OCI-LY7 (cell line): Measurements from ENCODE around the gene NBEA. TPM values are rescaled to one million over a fixed set of nuclear protein-coding genes. Genes with fewer than 3 reads are reported as not detected.

ENCODE experiments used
- BruUV-seq: library from RNA; stranded (reverse); fragments of 400-500 nt; replicated peaks from 2 replicates; lab custom pipeline; 2021; lab: Mats Ljungman, UMichigan
- CTCF ChIA-PET: fragments of 300-600 bp; sonication (Branson Sonifier 250); formaldehyde crosslinking; loops from one replicate; lab custom pipeline; 2022; ENCODE audit warnings: antibody characterized with exemption; ENCODE audit not compliant: unreplicated experiment; lab: Charles Lee
- POLR2A ChIA-PET: fragments of 300-600 bp; sonication (Branson Sonifier 250); formaldehyde crosslinking; loops from one replicate; lab custom pipeline; 2022; ENCODE audit warnings: antibody characterized with exemption; lab: Charles Lee
- DNase-seq: peaks from one replicate; pipeline ENCODE4 v3.0.0-alpha.2; 2015; ENCODE audit warnings: low spot score
- H2AFZ ChIP-seq: fragments of 200-600 bp; sonication (generic), shearing (Covaris generic); 2 replicates; pipeline ENCODE4 v1.6.1; 2014; ENCODE audit warnings: mild to moderate bottlenecking, antibody characterized with exemption, low read length, moderate library complexity
- H3K27ac ChIP-seq: fragments of 200-600 bp; sonication (generic); 2 replicates; pipeline ENCODE4 v1.5.1; 2014; ENCODE audit warnings: mixed run types, low read depth, mild to moderate bottlenecking, moderate library complexity, low read length, inconsistent platforms; ENCODE audit not compliant: poor library complexity, severe bottlenecking
- H3K36me3 ChIP-seq: fragments of 200-600 bp; sonication (generic); 2 replicates; pipeline ENCODE4 v1.6.1; 2014; ENCODE audit warnings: mild to moderate bottlenecking, antibody characterized with exemption, low read length, moderate library complexity, mixed read lengths; ENCODE audit not compliant: insufficient read depth
- H3K4me1 ChIP-seq: fragments of 200-600 bp; sonication (generic); 2 replicates; pipeline ENCODE4 v1.5.1; 2014; ENCODE audit warnings: mild to moderate bottlenecking, low read length; ENCODE audit not compliant: insufficient read depth, poor library complexity, severe bottlenecking
- H3K4me2 ChIP-seq: fragments of 200-600 bp; sonication (generic); 2 replicates; pipeline ENCODE4 v1.6.1; 2014; ENCODE audit warnings: mild to moderate bottlenecking, low read length
- H3K4me3 ChIP-seq: fragments of 200-600 bp; sonication (generic); 2 replicates; pipeline ENCODE4 v1.5.1; 2014; ENCODE audit warnings: mild to moderate bottlenecking, low read depth, low read length; ENCODE audit not compliant: poor library complexity, severe bottlenecking
- H3K79me2 ChIP-seq: fragments of 200-600 bp; sonication (generic); 2 replicates; pipeline ENCODE4 v1.6.1; 2016; ENCODE audit warnings: low read depth, mild to moderate bottlenecking, low read length, moderate library complexity, mixed read lengths; ENCODE audit not compliant: insufficient read depth
- H3K9me2 ChIP-seq: fragments of 200-600 bp; sonication (generic); 2 replicates; pipeline ENCODE4 v1.6.1; 2016; ENCODE audit warnings: mild to moderate bottlenecking, low read length, mixed read lengths; ENCODE audit not compliant: insufficient read depth
- H3K9me3 ChIP-seq: fragments of 200-600 bp; sonication (generic); 2 replicates; pipeline ENCODE4 v1.6.1; 2014; ENCODE audit warnings: mild to moderate bottlenecking, mixed run types, low read length, mixed read lengths
- H4K20me1 ChIP-seq: fragments of 200-600 bp; sonication (generic); 2 replicates; pipeline ENCODE4 v1.6.1; 2014; ENCODE audit warnings: mild to moderate bottlenecking, antibody characterized with exemption, low read length, moderate library complexity, mixed read lengths; ENCODE audit not compliant: insufficient read depth
- CTCF ChIP-seq: fragments of 200-600 bp; sonication (generic); conservative IDR thresholded peaks from 2 replicates; pipeline ENCODE4 v1.5.1; 2014; ENCODE audit warnings: mild to moderate bottlenecking, antibody characterized with exemption, low read length, moderate library complexity, mixed read lengths
- EZH2phosphoT487 ChIP-seq: fragments of 200-600 bp; sonication (generic); IDR thresholded peaks from 2 replicates; pipeline ENCODE4 v1.6.1; 2018; ENCODE audit warnings: low read depth, borderline replicate concordance, mild to moderate bottlenecking, mixed run types, antibody characterized with exemption, low read length, moderate library complexity, mixed read lengths
- intact Hi-C: fragments of 100-400 bp; cut with micrococcal nuclease; formaldehyde crosslinking; loops from one replicate; pipeline ENCODE4 v1.10.0; 2022; ENCODE audit not compliant: unreplicated experiment
- total RNA-seq, 2 experiments: library from RNA; depleted of rRNA in 1 of 2; stranded (reverse); fragments of >200 nt in 1 of 2; shearing (Covaris generic) in 1 of 2; gene quantifications; 2 replicates each; pipeline ENCODE4 v1.2.3, GENCODE V29; 2014 to 2022

NBEA gene
- total RNA-seq, 2 experiments from 2014 or later: 3.6 to 11.0 TPM

- no peak for TF ChIP-seq EZH2phosphoT487
- no peak for TF ChIP-seq CTCF
- no peak overlapping the region for H3K27ac ChIP-seq
Measured at GRCh38 chr13:35449821-35450220, 507.8 kb downstream of the NBEA start.

GRCh38 chr13:35455022-35455421 lies 513.0 kb downstream of the NBEA start:
- Histone ChIP-seq H3K4me1 (no peaks in the 10 kb centered on the region), H3K79me2 (no peaks in the 10 kb centered on the region), H3K27ac (no peak overlapping the region), H3K9me2 (no peaks in the 10 kb centered on the region), H3K4me2 (no peak overlapping the region), H2AFZ (no peak overlapping the region), H4K20me1 (no peaks in the 10 kb centered on the region), H3K4me3 (no peak overlapping the region), H3K9me3 (no peaks in the 10 kb centered on the region), H3K36me3 (no peaks in the 10 kb centered on the region)
- DNase-seq: no peak
- no TSS peak for BruUV-seq
- intact Hi-C loops: no loop called here
- CTCF ChIA-PET: no interaction called here
- POLR2A ChIA-PET: no interaction called here
- TF ChIP-seq CTCF (no peak), EZH2phosphoT487 (no peak)

More at GRCh38 chr13:35449821-35450220, 507.8 kb downstream of the NBEA start:
- no peaks in the 10 kb centered on the region for H4K20me1 ChIP-seq
- intact Hi-C loops: no loop called here
- no peak overlapping the region for H3K4me3 ChIP-seq
- no peaks in the 10 kb centered on the region for H3K9me3 ChIP-seq
- no peak overlapping the region for H3K4me2 ChIP-seq
- CTCF ChIA-PET: no interaction called here
- no peak overlapping the region for H2AFZ ChIP-seq
- POLR2A ChIA-PET: no interaction called here
- H3K79me2 ChIP-seq: no peaks in the 10 kb centered on the region
- no peak for DNase-seq
- H3K36me3 ChIP-seq: no peaks in the 10 kb centered on the region
- H3K9me2 ChIP-seq: no peaks in the 10 kb centered on the region
- BruUV-seq: no TSS peak
- H3K4me1 ChIP-seq: no peaks in the 10 kb centered on the region

- H2AFZ ChIP-seq: no peak overlapping the region
- H3K9me3 ChIP-seq: no peaks in the 10 kb centered on the region
- BruUV-seq: no TSS peak
- TF ChIP-seq EZH2phosphoT487 (no peak), CTCF (no peak)
- no peaks in the 10 kb centered on the region for H4K20me1 ChIP-seq
- H3K79me2 ChIP-seq: no peaks in the 10 kb centered on the region
- H3K4me1 ChIP-seq: no peaks in the 10 kb centered on the region
- no peaks in the 10 kb centered on the region for H3K9me2 ChIP-seq
- no peak overlapping the region for H3K4me3 ChIP-seq
- ChIA-PET CTCF (no interaction called here), POLR2A (no interaction called here)
- intact Hi-C loops: no loop called here
- H3K36me3 ChIP-seq: no peaks in the 10 kb centered on the region
- no peak for DNase-seq
- H3K27ac ChIP-seq: no peak overlapping the region
- H3K4me2 ChIP-seq: no peak overlapping the region
Measured at GRCh38 chr13:35457258-35457657, 515.2 kb downstream of the NBEA start.
